Esophagus squamous epithelium (tissue), 5 donors: ENCODE results near the gene CNOT2. TPM values are rescaled to one million over a fixed set of nuclear protein-coding genes. Genes with fewer than 3 reads are reported as not detected.

Experiments
- DNase-seq: peaks from one replicate; lab custom pipeline; 2025; lab: John Stamatoyannopoulos, UW
- H3K27ac ChIP-seq, 4 donors: fragments of 200-600 bp; sonication (generic); one replicate each; pipeline ENCODE4 v1.5.1; 2016 to 2019; ENCODE audit warnings: mild to moderate bottlenecking in 1 of 4
- H3K27me3 ChIP-seq, 4 donors: fragments of 200-600 bp; sonication (generic); 1 replicate in 3 of 4; 2 replicates in 1 of 4; pipeline versions ENCODE4 v1.5.1 to v1.6.0; 2017 to 2021; ENCODE audit warnings: antibody characterized with exemption in 1 of 4
- H3K36me3 ChIP-seq, 3 donors: fragments of 200-600 bp; sonication (generic); one replicate each; pipeline ENCODE4 v1.5.1; 2016 to 2019
- H3K4me1 ChIP-seq, 3 donors: fragments of 200-600 bp; sonication (generic); one replicate each; pipeline ENCODE4 v1.5.1; 2017 to 2019
- H3K4me3 ChIP-seq, 4 donors: fragments of 200-600 bp; sonication (generic); 1 replicate in 3 of 4; 2 replicates in 1 of 4; pipeline ENCODE4 v1.5.1; 2016 to 2019; ENCODE audit warnings: mild to moderate bottlenecking in 2 of 4, moderate library complexity in 1 of 4
- H3K9me3 ChIP-seq, 3 donors: fragments of 200-600 bp; sonication (generic); one replicate each; pipeline ENCODE4 v1.5.1; 2016 to 2019
- CTCF ChIP-seq, 6 experiments: fragments of 450-650 bp in 4 of 6; fragments of 200-600 bp in 2 of 6; sonication (generic) in 2 of 6; IDR thresholded peaks; one replicate each; pipeline ENCODE4 v1.5.1; 2016 to 2019; ENCODE audit warnings: antibody characterized with exemption in 6 of 6, mild to moderate bottlenecking in 4 of 6, moderate library complexity in 4 of 6
- POLR2A ChIP-seq, 4 donors: fragments of 450-650 bp; IDR thresholded peaks; one replicate each; pipeline ENCODE4 v1.6.1; 2017; ENCODE audit warnings: antibody characterized with exemption in 4 of 4, mild to moderate bottlenecking in 4 of 4, moderate library complexity in 3 of 4
- WGBS, 2 donors: methylation state at CpG; one replicate each; pipeline ENCODE4 v1.1.5; 2018; 5-methylcytosine and 5-hydroxymethylcytosine counted together
- intact Hi-C: fragments of 100-400 bp; cut with DNase I; formaldehyde crosslinking; loops from one replicate; pipeline ENCODE4 v1.15.0; 2022
- total RNA-seq, 4 donors: library from RNA; depleted of rRNA; stranded (reverse); fragments of >200 nt; gene quantifications; one replicate each; pipeline ENCODE4 v1.1.0, GENCODE V29; 2016
- donor health status: DM: yes; HTN: yes; CAD: no.

The CNOT2 gene
- total RNA-seq, 4 donors from 2014 or later = 77.0 to 138 (median 90.1) TPM

- Histone ChIP-seq H3K27ac (no peak overlapping the region), H3K36me3 (no peaks in the 10 kb centered on the region), H3K9me3 (no peaks in the 10 kb centered on the region), H3K4me3 (no peak overlapping the region), H3K4me1 (peaks cover 0 to 31% (median 4%) of the 10 kb centered on the region in 3 donors), H3K27me3 (no peaks in the 10 kb centered on the region)
- TF ChIP-seq POLR2A (IDR thresholded peaks at IDR 0.05) = no peak
- TF ChIP-seq CTCF (IDR thresholded peaks at IDR 0.05) = no peak
- intact Hi-C loops = no loop called here
- no peak for DNase-seq
- 90 to 93% methylated on average over 1 of the region's 1 CpG for WGBS, 2 donors
Measured at GRCh38 chr12:70265132-70265531, 21.9 kb downstream of the CNOT2 start.

GRCh38 chr12:70267550-70267949 is 24.3 kb downstream of the CNOT2 start:
- Histone ChIP-seq H3K4me3 (no peak overlapping the region), H3K4me1 (peaks cover 0 to 55% (median 4%) of the 10 kb centered on the region in 3 donors), H3K9me3 (no peaks in the 10 kb centered on the region), H3K36me3 (no peaks in the 10 kb centered on the region), H3K27ac (no peak overlapping the region), H3K27me3 (no peaks in the 10 kb centered on the region)
- WGBS, 2 donors = 68% methylated on average over 1 of the region's 1 CpG; no CpG with 5 or more reads in 1 of the 2 donors
- no peak for DNase-seq
- TF ChIP-seq POLR2A (IDR thresholded peaks at IDR 0.05) = no peak
- no peak for TF ChIP-seq CTCF (IDR thresholded peaks at IDR 0.05)
- intact Hi-C loops = no loop called here

GRCh38 chr12:70268972-70269371 is 25.7 kb downstream of the CNOT2 start:
- Histone ChIP-seq H3K4me1 (peaks cover 0 to 55% (median 4%) of the 10 kb centered on the region in 3 donors), H3K9me3 (no peaks in the 10 kb centered on the region), H3K36me3 (no peaks in the 10 kb centered on the region), H3K4me3 (no peak overlapping the region), H3K27me3 (no peaks in the 10 kb centered on the region), H3K27ac (no peak overlapping the region)
- TF ChIP-seq POLR2A (IDR thresholded peaks at IDR 0.05) = no peak
- no peak for TF ChIP-seq CTCF (IDR thresholded peaks at IDR 0.05)
- intact Hi-C loops = no loop called here
- DNase-seq = no peak
- 37 to 63% methylated on average over 2 of the region's 2 CpGs for WGBS, 2 donors

GRCh38 chr12:70270108-70270507 is 26.9 kb downstream of the CNOT2 start:
- Histone ChIP-seq H3K27ac (no peak overlapping the region), H3K36me3 (no peaks in the 10 kb centered on the region), H3K9me3 (no peaks in the 10 kb centered on the region), H3K4me1 (peaks cover 0 to 54% (median 4%) of the 10 kb centered on the region in 3 donors), H3K4me3 (no peak overlapping the region), H3K27me3 (no peaks in the 10 kb centered on the region)
- TF ChIP-seq CTCF (IDR thresholded peaks at IDR 0.05) = no peak
- no peak for TF ChIP-seq POLR2A (IDR thresholded peaks at IDR 0.05)
- no peak for DNase-seq
- intact Hi-C loops = no loop called here
- WGBS, 2 donors = 26 to 38% methylated on average over 1 of the region's 1 CpG

GRCh38 chr12:70271025-70271424 is 27.8 kb downstream of the CNOT2 start:
- H3K36me3 ChIP-seq = no peaks in the 10 kb centered on the region
- no peak overlapping the region for H3K27ac ChIP-seq
- H3K4me3 ChIP-seq = no peak overlapping the region
- TF ChIP-seq CTCF (IDR thresholded peaks at IDR 0.05) (no peak), POLR2A (IDR thresholded peaks at IDR 0.05) (no peak)
- no peaks in the 10 kb centered on the region for H3K9me3 ChIP-seq
- DNase-seq = no peak
- intact Hi-C loops = no loop called here
- peaks cover 0 to 54% (median 4%) of the 10 kb centered on the region in 3 donors for H3K4me1 ChIP-seq
- no peaks in the 10 kb centered on the region for H3K27me3 ChIP-seq
